Measurements from ENCODE around the gene EYA2. TPM values are rescaled to one million over a fixed set of nuclear protein-coding genes. Genes with fewer than 3 reads are reported as not detected.

EYA2 gene
- total RNA-seq, 1 experiment from 2014 or later, result 0.33 TPM

DNA sequence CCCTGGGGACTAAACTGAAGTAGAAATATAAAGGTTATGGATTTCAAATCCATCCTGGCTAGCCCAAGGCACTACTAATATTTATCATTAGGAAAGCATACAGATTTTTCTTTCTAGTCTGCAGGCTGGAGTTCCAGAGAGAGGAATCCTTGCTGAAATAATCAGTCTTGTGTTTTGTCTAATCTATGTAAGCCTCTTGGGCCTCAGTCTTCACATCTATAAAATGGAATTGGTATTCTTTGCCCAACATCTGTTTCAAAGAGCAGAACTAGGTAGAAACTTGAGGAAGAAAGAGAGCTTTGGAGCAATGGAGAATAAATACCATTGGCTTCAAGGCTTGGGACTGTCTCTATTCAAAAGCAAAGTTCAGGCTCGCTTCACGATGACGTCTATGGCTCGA, 249.8 kb downstream of the EYA2 start:
- H3K4me2 ChIP-seq (ENCODE audit: low read length), result no peak overlapping the region
- no TSS peak for BruUV-seq (replicated peaks)
- no peak overlapping the region for H3K27ac ChIP-seq (ENCODE audit: low read length)

DNA sequence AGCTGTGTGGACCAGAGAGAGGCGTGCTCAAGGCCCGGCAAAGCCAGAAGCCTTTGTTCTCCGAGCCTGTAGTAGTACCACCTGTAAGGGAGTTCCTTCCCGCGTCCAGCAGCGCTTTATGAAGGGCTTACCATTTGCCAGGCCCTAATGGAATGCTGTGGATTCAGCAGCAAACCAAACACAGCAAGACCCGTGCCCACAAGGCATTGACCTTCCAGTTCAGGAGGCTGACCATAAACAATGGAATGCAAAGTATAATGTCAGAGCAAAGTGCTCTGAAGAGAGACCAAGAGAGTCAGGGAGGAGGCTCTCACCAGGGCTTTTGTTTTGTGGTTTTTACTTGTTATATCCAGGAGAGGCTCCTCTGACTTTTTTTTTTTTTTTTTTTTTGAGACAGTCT, 252.0 kb downstream of the EYA2 start:
- Histone ChIP-seq H2AFZ (ENCODE audit: low read length) (peak overlapping the region; percentile 44), H3K36me3 (ENCODE audit: low read depth, low read length) (no peaks in the 10 kb centered on the region), H3K4me3 (ENCODE audit: low read length) (no peak overlapping the region), H3K27me3 (ENCODE audit: low read length) (no peaks in the 10 kb centered on the region), H3K79me2 (ENCODE audit: low read length) (no peaks in the 10 kb centered on the region), H3K9me2 (replicated peaks; ENCODE audit: low read length) (no peaks in the 10 kb centered on the region), H3K4me2 (ENCODE audit: low read length) (peak overlapping the region; percentile 21; the same call in 1 of the 2 replicates), H3K27ac (ENCODE audit: low read length) (no peak overlapping the region), H3K4me1 (ENCODE audit: insufficient read depth, low read length) (peaks cover 31% of the 10 kb centered on the region), H3F3A (ENCODE audit: low read length, unreplicated experiment) (no peaks in the 10 kb centered on the region), H4K20me1 (ENCODE audit: low read length) (no peaks in the 10 kb centered on the region), H3K9me3 (ENCODE audit: low read length) (no peaks in the 10 kb centered on the region), H3K9ac (ENCODE audit: low read length) (no peak overlapping the region)
- no peak for TF ChIP-seq CTCF (conservative IDR thresholded peaks at IDR 0.05; ENCODE audit: low read depth, low read length)
- no peak for TF ChIP-seq EZH2 (IDR thresholded peaks at IDR 0.05; ENCODE audit: low read length, unreplicated experiment)
- TF ChIP-seq EZH2phosphoT487 (IDR thresholded peaks at IDR 0.05; ENCODE audit: borderline replicate concordance, low read length), result no peak
- POLR2A ChIA-PET (ENCODE audit: unreplicated experiment), result no interaction called here
- CTCF ChIA-PET, result no interaction called here
- ATAC-seq, result peak; percentile 21
- peak; percentile 87 for DNase-seq
- intact Hi-C loops (cut with micrococcal nuclease), result no loop called here
- BruUV-seq (replicated peaks), result no TSS peak

More for the DNA sequence above, 249.8 kb downstream of the EYA2 start:
- DNase-seq (no peak), ATAC-seq (no peak)
- Histone ChIP-seq H3K27me3 (ENCODE audit: low read length) (no peaks in the 10 kb centered on the region), H3K79me2 (ENCODE audit: low read length) (no peaks in the 10 kb centered on the region), H3K9me2 (replicated peaks; ENCODE audit: low read length) (no peaks in the 10 kb centered on the region), H3K36me3 (ENCODE audit: low read depth, low read length) (no peaks in the 10 kb centered on the region), H3K9ac (ENCODE audit: low read length) (no peak overlapping the region), H2AFZ (ENCODE audit: low read length) (no peak overlapping the region), H3F3A (ENCODE audit: low read length, unreplicated experiment) (no peaks in the 10 kb centered on the region), H3K4me3 (ENCODE audit: low read length) (no peak overlapping the region), H3K4me1 (ENCODE audit: insufficient read depth, low read length) (peaks cover 45% of the 10 kb centered on the region), H3K9me3 (ENCODE audit: low read length) (no peaks in the 10 kb centered on the region), H4K20me1 (ENCODE audit: low read length) (no peaks in the 10 kb centered on the region)
- ChIA-PET POLR2A (ENCODE audit: unreplicated experiment) (no interaction called here), CTCF (no interaction called here)
- TF ChIP-seq CTCF (conservative IDR thresholded peaks at IDR 0.05; ENCODE audit: low read depth, low read length) (no peak), EZH2 (IDR thresholded peaks at IDR 0.05; ENCODE audit: low read length, unreplicated experiment) (no peak), EZH2phosphoT487 (IDR thresholded peaks at IDR 0.05; ENCODE audit: borderline replicate concordance, low read length) (no peak)
- intact Hi-C loops (cut with micrococcal nuclease), result no loop called here

GRCh38 chr20:47148059-47148458, 253.4 kb downstream of the EYA2 start:
- Histone ChIP-seq H3K9ac (ENCODE audit: low read length) (no peak overlapping the region), H3K4me2 (ENCODE audit: low read length) (no peak overlapping the region), H2AFZ (ENCODE audit: low read length) (no peak overlapping the region), H3K36me3 (ENCODE audit: low read depth, low read length) (no peaks in the 10 kb centered on the region), H3K79me2 (ENCODE audit: low read length) (no peaks in the 10 kb centered on the region), H3K9me2 (replicated peaks; ENCODE audit: low read length) (no peaks in the 10 kb centered on the region), H3K9me3 (ENCODE audit: low read length) (no peaks in the 10 kb centered on the region), H3K27me3 (ENCODE audit: low read length) (no peaks in the 10 kb centered on the region), H3K27ac (ENCODE audit: low read length) (no peak overlapping the region), H3K4me1 (ENCODE audit: insufficient read depth, low read length) (peaks cover 17% of the 10 kb centered on the region), H3F3A (ENCODE audit: low read length, unreplicated experiment) (no peaks in the 10 kb centered on the region), H3K4me3 (ENCODE audit: low read length) (no peak overlapping the region), H4K20me1 (ENCODE audit: low read length) (no peaks in the 10 kb centered on the region)
- DNase-seq (no peak), ATAC-seq (no peak)
- POLR2A ChIA-PET (ENCODE audit: unreplicated experiment), result interaction anchor here (0.5 to 0.6 kb wide), 2 partner anchors 182 to 223 kb away, joined by 4 to 5 read pairs; no protein-coding TSS in a partner anchor
- intact Hi-C loops (cut with micrococcal nuclease), result no loop called here
- TF ChIP-seq CTCF (conservative IDR thresholded peaks at IDR 0.05; ENCODE audit: low read depth, low read length), result no peak
- TF ChIP-seq EZH2phosphoT487 (IDR thresholded peaks at IDR 0.05; ENCODE audit: borderline replicate concordance, low read length), result no peak
- TF ChIP-seq EZH2 (IDR thresholded peaks at IDR 0.05; ENCODE audit: low read length, unreplicated experiment), result no peak
- no TSS peak for BruUV-seq (replicated peaks)
- CTCF ChIA-PET, result interaction anchor here (0.5 kb wide), 1 partner anchor 177 kb away, joined by 6 read pairs; no protein-coding TSS in a partner anchor
